GM12878 (cell line): ENCODE results near the gene ATF7. TPM values are rescaled to one million over a fixed set of nuclear protein-coding genes. Genes with fewer than 3 reads are reported as not detected.

Source experiments
- BMI1 ChIP-seq: fragments of 450-650 bp; IDR thresholded peaks from 2 replicates; pipeline ENCODE4 v1.6.1; 2016; ENCODE audit warnings: mild to moderate bottlenecking, moderate library complexity, borderline replicate concordance
- EZH2 ChIP-seq: IDR thresholded peaks from 2 replicates; pipeline ENCODE4 v1.6.1; 2012; ENCODE audit warnings: low read depth, mild to moderate bottlenecking, control low read depth, inconsistent platforms, low read length, borderline replicate concordance; ENCODE audit not compliant: control insufficient read depth
- FOXM1 ChIP-seq: IDR thresholded peaks from 2 replicates; pipeline ENCODE4 v1.6.1; 2012; ENCODE audit warnings: low read depth, mild to moderate bottlenecking, inconsistent platforms, low read length, moderate library complexity
- HDAC2 ChIP-seq: fragments of 200-600 bp; sonication (generic); IDR thresholded peaks from 2 replicates; pipeline ENCODE4 v1.6.1; 2017
- MYB ChIP-seq: fragments of 150-350 bp; IDR thresholded peaks from 2 replicates; pipeline ENCODE4 v1.6.1; 2014; ENCODE audit warnings: mild to moderate bottlenecking, low read depth, low read length, borderline replicate concordance
- NFIC ChIP-seq: IDR thresholded peaks from 2 replicates; pipeline ENCODE4 v1.6.1; 2012; ENCODE audit warnings: low read depth, mild to moderate bottlenecking, inconsistent platforms, low read length, moderate library complexity
- PAX5 ChIP-seq: IDR thresholded peaks from 2 replicates; pipeline ENCODE4 v1.6.1; 2011; ENCODE audit warnings: low read depth, low read length, borderline replicate concordance
- RCOR1 ChIP-seq: conservative IDR thresholded peaks from 2 replicates; pipeline ENCODE4 v1.6.1; 2012; ENCODE audit warnings: low read depth, low read length, improper control_type of control experiment
- RFX5 ChIP-seq: IDR thresholded peaks from 2 replicates; pipeline ENCODE4 v1.6.1; 2011; ENCODE audit warnings: low read depth, low read length, improper control_type of control experiment
- SMAD5 ChIP-seq: IDR thresholded peaks from 2 replicates; pipeline ENCODE4 v1.6.1; 2016; ENCODE audit warnings: antibody characterized with exemption, low read depth
- ZNF622 ChIP-seq: fragments of 450-650 bp; IDR thresholded peaks from 2 replicates; pipeline ENCODE4 v1.6.1; 2017; ENCODE audit warnings: mild to moderate bottlenecking, inconsistent platforms
- polyA plus RNA-seq, 11 experiments: library from polyadenylated mRNA; depleted of rRNA in 4 of 11; unstranded in 6 of 11; stranded (reverse) in 5 of 11; fragments of >200 nt; fragmentation: Nextera tagmentation in 4 of 11; fragmentation: Illumina TruSeq in 1 of 11; extraction: Ambion mirVana in 4 of 11; extraction: Trizol in 1 of 11; gene quantifications; 1 replicate in 1 of 11; 2 replicates in 10 of 11; pipeline versions ENCODE4 v1.2.1 to v1.2.3, GENCODE V29; 2011 to 2016; ENCODE audit warnings: inconsistent platforms in 2 of 11, missing spikeins in 2 of 11, low read depth in 1 of 11
- total RNA-seq, 4 experiments: library from RNA; depleted of rRNA in 3 of 4; stranded (reverse); fragments of >200 nt in 3 of 4; fragmentation: Illumina TruSeq in 1 of 4; extraction: Trizol in 1 of 4; gene quantifications; 2 replicates each; pipeline versions ENCODE4 v1.2.1 to v1.2.3, GENCODE V29; 2013 to 2021
- TF ChIP-seq, protein P1 (sequence below): fragments of 450-650 bp; IDR thresholded peaks from 2 replicates; pipeline ENCODE4 v1.6.1; 2017; ENCODE audit warnings: mild to moderate bottlenecking, moderate library complexity
- TF ChIP-seq, protein P2 (sequence below): fragments of 450-650 bp; conservative IDR thresholded peaks from 2 replicates; pipeline ENCODE4 v1.6.1; 2017; ENCODE audit warnings: mild to moderate bottlenecking, moderate library complexity
- TF ChIP-seq, protein P3 (sequence below): IDR thresholded peaks from 2 replicates; pipeline ENCODE4 v1.6.1; 2012; ENCODE audit warnings: low read length, inconsistent platforms
- TF ChIP-seq, protein P4 (sequence below): fragments of 450-650 bp; IDR thresholded peaks from 2 replicates; pipeline ENCODE4 v1.6.1; 2017; ENCODE audit warnings: antibody characterized with exemption, mild to moderate bottlenecking, moderate library complexity
- TF ChIP-seq, protein P5 (sequence below): IDR thresholded peaks from 2 replicates; pipeline ENCODE4 v1.6.1; 2011; ENCODE audit warnings: low read depth, low read length, improper control_type of control experiment, borderline replicate concordance
- TF ChIP-seq, protein P6 (sequence below): fragments of 450-650 bp; IDR thresholded peaks from 2 replicates; pipeline ENCODE4 v1.6.1; 2016; ENCODE audit warnings: mild to moderate bottlenecking

Gene ATF7
- total and polyA plus RNA-seq, 10 of the 15 experiments (the other 5 are each of a cell fraction or from before 2014, with no cell fraction given), result 9.1 to 30.7 (median 21.8) TPM

DNA sequence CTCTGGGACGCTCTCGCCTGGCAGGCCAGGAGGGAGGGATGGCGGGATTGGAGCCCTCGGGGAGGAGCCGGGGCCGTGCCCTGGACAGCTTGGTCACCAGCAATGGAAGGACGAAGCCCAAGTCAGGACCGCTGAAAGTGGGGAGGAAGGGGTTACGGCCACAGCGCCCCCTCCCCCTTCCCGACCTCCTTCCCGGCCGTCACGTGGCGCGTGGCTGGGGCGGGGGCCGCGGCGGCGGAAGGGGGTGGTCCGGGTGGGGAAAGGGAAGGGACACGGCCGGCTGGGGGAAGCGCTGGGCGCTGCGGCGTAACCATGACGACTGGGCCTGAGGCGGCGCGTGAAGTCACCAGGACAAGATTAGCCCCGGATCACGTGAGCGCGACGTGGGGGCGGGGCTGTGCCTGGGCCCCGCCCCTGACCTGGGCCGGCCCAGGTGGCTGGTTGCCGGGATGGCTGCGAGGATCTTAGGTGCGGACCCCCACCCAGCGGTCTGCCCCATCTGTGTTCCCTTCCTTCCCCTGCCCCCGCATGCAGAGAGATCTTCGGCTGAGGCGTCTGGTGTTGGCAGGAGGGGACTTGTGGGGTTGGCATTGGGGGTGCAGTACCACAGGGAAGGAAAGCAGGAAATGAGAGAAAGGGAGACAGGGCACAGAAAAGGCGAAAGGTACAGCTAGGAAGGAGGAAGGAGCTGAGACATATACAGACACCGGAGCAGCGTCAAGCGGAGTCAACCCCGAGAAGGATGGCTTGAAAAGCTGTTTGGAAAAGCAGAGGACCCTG is 133.2 kb downstream of the ATF7 start (continued):
- TF ChIP-seq, protein P1, sequence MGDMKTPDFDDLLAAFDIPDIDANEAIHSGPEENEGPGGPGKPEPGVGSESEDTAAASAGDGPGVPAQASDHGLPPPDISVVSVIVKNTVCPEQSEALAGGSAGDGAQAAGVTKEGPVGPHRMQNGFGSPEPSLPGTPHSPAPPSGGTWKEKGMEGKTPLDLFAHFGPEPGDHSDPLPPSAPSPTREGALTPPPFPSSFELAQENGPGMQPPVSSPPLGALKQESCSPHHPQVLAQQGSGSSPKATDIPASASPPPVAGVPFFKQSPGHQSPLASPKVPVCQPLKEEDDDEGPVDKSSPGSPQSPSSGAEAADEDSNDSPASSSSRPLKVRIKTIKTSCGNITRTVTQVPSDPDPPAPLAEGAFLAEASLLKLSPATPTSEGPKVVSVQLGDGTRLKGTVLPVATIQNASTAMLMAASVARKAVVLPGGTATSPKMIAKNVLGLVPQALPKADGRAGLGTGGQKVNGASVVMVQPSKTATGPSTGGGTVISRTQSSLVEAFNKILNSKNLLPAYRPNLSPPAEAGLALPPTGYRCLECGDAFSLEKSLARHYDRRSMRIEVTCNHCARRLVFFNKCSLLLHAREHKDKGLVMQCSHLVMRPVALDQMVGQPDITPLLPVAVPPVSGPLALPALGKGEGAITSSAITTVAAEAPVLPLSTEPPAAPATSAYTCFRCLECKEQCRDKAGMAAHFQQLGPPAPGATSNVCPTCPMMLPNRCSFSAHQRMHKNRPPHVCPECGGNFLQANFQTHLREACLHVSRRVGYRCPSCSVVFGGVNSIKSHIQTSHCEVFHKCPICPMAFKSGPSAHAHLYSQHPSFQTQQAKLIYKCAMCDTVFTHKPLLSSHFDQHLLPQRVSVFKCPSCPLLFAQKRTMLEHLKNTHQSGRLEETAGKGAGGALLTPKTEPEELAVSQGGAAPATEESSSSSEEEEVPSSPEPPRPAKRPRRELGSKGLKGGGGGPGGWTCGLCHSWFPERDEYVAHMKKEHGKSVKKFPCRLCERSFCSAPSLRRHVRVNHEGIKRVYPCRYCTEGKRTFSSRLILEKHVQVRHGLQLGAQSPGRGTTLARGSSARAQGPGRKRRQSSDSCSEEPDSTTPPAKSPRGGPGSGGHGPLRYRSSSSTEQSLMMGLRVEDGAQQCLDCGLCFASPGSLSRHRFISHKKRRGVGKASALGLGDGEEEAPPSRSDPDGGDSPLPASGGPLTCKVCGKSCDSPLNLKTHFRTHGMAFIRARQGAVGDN, result no peak
- TF ChIP-seq, protein P2, sequence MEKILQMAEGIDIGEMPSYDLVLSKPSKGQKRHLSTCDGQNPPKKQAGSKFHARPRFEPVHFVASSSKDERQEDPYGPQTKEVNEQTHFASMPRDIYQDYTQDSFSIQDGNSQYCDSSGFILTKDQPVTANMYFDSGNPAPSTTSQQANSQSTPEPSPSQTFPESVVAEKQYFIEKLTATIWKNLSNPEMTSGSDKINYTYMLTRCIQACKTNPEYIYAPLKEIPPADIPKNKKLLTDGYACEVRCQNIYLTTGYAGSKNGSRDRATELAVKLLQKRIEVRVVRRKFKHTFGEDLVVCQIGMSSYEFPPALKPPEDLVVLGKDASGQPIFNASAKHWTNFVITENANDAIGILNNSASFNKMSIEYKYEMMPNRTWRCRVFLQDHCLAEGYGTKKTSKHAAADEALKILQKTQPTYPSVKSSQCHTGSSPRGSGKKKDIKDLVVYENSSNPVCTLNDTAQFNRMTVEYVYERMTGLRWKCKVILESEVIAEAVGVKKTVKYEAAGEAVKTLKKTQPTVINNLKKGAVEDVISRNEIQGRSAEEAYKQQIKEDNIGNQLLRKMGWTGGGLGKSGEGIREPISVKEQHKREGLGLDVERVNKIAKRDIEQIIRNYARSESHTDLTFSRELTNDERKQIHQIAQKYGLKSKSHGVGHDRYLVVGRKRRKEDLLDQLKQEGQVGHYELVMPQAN, result no peak
- TF ChIP-seq HDAC2 (no peak), PAX5 (peak; percentile 82; the same call in 1 of the 2 replicates), EZH2 (no peak), ZNF622 (no peak), MYB (no peak), SMAD5 (0 out of 2 replicates have a peak, but pooled peaks have one; percentile 37), RCOR1 (no peak), BMI1 (peak; percentile 97), RFX5 (0 out of 2 replicates have a peak, but pooled peaks have one; percentile 7), NFIC (no peak), FOXM1 (no peak)
- TF ChIP-seq, protein P3, sequence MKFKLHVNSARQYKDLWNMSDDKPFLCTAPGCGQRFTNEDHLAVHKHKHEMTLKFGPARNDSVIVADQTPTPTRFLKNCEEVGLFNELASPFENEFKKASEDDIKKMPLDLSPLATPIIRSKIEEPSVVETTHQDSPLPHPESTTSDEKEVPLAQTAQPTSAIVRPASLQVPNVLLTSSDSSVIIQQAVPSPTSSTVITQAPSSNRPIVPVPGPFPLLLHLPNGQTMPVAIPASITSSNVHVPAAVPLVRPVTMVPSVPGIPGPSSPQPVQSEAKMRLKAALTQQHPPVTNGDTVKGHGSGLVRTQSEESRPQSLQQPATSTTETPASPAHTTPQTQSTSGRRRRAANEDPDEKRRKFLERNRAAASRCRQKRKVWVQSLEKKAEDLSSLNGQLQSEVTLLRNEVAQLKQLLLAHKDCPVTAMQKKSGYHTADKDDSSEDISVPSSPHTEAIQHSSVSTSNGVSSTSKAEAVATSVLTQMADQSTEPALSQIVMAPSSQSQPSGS, result no peak
- TF ChIP-seq, protein P4, sequence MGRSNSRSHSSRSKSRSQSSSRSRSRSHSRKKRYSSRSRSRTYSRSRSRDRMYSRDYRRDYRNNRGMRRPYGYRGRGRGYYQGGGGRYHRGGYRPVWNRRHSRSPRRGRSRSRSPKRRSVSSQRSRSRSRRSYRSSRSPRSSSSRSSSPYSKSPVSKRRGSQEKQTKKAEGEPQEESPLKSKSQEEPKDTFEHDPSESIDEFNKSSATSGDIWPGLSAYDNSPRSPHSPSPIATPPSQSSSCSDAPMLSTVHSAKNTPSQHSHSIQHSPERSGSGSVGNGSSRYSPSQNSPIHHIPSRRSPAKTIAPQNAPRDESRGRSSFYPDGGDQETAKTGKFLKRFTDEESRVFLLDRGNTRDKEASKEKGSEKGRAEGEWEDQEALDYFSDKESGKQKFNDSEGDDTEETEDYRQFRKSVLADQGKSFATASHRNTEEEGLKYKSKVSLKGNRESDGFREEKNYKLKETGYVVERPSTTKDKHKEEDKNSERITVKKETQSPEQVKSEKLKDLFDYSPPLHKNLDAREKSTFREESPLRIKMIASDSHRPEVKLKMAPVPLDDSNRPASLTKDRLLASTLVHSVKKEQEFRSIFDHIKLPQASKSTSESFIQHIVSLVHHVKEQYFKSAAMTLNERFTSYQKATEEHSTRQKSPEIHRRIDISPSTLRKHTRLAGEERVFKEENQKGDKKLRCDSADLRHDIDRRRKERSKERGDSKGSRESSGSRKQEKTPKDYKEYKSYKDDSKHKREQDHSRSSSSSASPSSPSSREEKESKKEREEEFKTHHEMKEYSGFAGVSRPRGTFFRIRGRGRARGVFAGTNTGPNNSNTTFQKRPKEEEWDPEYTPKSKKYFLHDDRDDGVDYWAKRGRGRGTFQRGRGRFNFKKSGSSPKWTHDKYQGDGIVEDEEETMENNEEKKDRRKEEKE, result no peak
- TF ChIP-seq, protein P5, sequence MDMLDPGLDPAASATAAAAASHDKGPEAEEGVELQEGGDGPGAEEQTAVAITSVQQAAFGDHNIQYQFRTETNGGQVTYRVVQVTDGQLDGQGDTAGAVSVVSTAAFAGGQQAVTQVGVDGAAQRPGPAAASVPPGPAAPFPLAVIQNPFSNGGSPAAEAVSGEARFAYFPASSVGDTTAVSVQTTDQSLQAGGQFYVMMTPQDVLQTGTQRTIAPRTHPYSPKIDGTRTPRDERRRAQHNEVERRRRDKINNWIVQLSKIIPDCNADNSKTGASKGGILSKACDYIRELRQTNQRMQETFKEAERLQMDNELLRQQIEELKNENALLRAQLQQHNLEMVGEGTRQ, result peak; percentile 87
- TF ChIP-seq, protein P6, sequence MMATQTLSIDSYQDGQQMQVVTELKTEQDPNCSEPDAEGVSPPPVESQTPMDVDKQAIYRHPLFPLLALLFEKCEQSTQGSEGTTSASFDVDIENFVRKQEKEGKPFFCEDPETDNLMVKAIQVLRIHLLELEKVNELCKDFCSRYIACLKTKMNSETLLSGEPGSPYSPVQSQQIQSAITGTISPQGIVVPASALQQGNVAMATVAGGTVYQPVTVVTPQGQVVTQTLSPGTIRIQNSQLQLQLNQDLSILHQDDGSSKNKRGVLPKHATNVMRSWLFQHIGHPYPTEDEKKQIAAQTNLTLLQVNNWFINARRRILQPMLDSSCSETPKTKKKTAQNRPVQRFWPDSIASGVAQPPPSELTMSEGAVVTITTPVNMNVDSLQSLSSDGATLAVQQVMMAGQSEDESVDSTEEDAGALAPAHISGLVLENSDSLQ, result no peak
